Right ventricle myocardium inferior (tissue), 1 donor: Measurements from ENCODE around the gene ZNF343. TPM values are rescaled to one million over a fixed set of nuclear protein-coding genes. Genes with fewer than 3 reads are reported as not detected.
A peak's percentile ranks its signal among the peaks of the same experiment; 100 is the strongest.

Experiments used
- ATAC-seq: fragments of 200-7000 bp; cut with Tn5 transposase; one replicate; pipeline ENCODE4 v1.9.1; 2020; ENCODE audit warnings: mild to moderate bottlenecking, moderate library complexity
- DNase-seq: peaks from one replicate; pipeline ENCODE4 v3.0.0; 2021; ENCODE audit errors: missing footprints
- intact Hi-C: fragments of 100-400 bp; cut with DNase I; formaldehyde crosslinking; loops from one replicate; pipeline ENCODE4 v1.11.0; 2022
- total RNA-seq: library from RNA; stranded (reverse); fragmentation: NEBNext Ultra II Directional; extraction: Animal tissue kit (Norgen Biotek cat#: 25700); gene quantifications from one replicate; pipeline ENCODE4 v1.2.1, GENCODE V29; 2021
- donor health status: DM: no; HTN: yes; CAD: no; lungs with severe emphysema.

ZNF343 gene
- total RNA-seq, 1 donor from 2014 or later = 5.8 TPM

DNA sequence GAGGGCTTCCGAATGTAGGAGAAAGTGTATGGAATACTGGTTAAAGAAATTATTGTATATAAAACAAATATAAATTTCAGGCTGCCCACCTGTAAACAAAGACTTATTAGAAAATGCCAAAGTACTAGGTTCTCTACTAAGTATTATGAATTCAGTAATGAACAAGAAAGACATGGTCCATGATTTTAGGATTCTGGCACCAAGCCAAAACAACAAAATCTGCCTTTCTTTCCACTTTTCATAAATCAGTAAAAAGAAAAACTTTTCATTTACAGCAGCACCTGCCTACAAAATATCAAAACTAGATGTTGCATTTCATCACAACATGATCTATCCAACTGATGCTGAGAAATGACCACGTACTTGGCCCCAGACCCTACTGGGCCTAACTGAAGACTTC is 23.6 kb downstream of the ZNF343 start:
- DNase-seq = no peak
- intact Hi-C loops = no loop called here
- ATAC-seq = no peak

DNA sequence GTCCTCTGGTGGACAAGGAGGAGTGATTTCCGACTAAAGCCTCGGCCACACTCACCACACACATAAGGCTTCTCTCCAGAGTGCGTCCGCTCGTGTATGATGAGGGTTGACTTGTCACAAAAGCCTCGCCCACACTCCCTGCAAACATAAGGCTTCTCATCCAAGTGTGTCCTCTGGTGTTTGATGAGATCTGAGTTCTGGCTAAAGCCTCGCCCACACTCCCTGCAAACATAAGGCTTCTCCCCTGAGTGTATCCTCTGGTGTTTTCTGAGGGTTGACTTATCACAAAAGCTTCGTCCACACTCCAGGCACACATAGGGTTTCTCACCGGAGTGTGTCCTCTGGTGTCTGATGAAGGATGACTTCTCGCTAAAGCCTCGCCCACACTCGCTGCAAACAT is 25.2 kb downstream of the ZNF343 start:
- DNase-seq (no peak), ATAC-seq (no peak)
- intact Hi-C loops = no loop called here

DNA sequence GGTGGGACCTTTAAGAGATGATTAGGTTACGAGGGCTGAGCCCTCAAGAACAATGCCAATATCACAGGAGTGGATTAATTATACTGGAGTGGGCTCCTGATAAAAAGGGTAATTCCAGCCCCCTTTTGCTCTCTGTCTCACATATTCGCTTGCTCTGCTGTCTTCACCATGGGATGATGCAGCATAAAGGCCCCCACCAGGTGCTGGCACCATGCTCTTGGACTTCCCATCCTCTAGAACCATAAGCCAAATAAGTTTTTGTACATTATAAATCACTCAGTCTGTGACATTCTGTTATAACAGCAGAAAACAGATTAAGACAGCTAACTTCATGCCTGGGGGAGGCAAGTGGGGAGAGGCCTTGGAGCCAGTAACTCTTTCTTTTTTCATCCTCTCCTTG is 28.3 kb downstream of the ZNF343 start:
- DNase-seq = no peak
- intact Hi-C loops = no loop called here
- ATAC-seq = no peak

DNA sequence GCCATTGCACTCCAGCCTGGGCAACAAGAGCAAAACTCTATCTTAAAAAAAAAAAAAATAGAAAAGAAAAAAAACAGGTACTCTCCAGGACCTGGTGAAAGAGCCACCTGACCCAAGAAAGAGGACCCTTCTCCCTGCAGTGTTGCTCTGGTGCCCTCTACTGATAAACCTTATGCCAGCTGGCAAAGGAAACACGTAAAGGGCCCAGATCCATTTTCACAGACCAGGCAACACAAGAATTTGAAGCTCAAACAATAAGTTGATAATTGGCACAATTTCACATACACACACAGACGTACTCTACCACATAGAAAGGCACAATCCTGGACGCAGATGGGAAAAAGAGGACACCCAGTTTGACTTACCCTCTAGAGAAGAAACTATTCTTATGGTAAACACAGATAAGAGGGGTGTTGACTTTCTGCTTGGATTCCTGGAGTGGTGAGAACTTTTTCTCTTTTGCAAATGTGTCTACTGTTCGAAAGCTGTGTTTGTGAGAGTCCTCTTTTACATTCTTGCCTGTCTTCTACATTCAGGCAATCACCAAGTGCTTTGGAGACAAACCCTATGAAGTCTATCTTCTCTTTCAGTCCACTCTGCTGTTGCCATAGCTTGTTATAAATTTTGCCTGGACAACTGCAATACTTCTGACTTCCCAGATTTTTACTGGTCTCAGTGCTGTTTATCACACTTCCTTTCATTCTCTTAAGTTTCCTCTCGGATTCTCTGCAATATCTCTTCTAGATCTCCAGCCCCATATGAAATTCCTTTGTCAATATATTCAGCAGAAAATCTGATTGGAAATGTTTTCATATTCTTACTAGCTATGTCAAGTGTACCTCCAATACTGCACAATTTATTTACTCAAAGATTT is 31.7 kb downstream of the ZNF343 start:
- ATAC-seq (no peak), DNase-seq (no peak)
- intact Hi-C loops = loop anchor here (10.0 kb wide), 1 partner anchor 372 kb away; the partner anchor contains the start of gene STK35

DNA sequence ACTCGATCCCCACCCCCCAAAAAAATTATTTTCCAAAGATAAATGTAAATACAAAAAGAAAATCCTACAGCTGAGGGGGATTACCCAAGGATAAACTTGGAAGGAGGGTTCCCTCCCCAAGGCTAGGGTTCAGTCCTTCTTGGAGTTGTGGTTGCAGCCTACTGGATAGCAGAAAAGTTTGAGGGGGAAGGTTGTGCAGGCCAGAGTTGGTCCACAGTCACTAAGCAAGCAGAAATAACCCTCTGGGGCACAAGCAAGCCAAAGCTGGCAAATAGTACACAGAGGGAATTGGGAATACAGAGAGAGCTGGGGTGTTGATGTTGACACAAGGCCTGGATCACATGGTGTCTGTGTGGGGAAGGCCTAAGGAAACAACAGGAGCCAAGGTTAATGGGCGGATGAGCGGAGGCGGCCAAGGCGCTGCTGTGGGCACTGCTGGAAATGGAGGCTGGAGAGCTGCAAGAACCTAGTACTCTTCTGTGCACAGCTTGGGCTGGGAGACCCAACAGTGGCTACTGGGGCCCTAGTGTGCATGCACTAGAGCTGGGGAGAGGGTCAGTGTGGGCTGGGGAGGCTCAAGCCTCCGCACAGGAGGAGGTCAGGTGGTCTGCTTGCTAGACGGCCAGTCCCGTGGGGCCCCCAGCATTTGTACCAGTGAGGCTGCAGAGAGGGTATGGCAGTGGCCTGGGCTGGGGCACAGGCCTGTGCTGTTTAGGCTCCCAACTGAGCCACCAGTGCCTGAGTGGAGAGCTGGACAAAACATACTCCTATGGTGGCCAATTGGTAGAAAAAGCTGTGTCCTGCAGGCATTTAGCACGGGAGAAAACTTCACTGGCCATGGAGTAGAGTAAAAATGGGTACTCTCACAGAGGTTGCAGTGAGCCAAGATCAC is 32.6 kb downstream of the ZNF343 start:
- DNase-seq (no peak), ATAC-seq (peak; percentile 42)
- intact Hi-C loops = loop anchor here (10.0 kb wide), 1 partner anchor 371 kb away; the partner anchor contains the start of gene STK35

DNA sequence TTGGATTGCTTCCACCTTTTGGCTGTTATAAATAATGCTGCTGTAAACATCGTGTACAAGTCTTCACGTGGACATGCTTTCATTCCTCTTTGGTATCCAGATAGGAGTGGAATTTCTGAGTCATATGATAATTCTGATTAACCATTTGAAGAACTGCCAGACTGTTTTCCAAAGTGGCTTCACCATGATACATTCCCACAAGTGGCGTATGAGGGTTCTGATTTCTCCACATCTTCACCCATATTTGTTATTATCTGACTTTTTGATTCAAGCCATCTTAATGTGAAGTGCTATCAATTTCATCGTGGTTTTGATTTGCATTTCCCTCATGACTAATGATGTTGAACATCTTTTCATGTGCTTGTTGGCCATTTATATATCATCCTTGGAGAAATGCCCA is 35.2 kb downstream of the ZNF343 start:
- intact Hi-C loops = loop anchor here (10.0 kb wide), 1 partner anchor 369 kb away; the partner anchor contains the start of gene STK35

DNA sequence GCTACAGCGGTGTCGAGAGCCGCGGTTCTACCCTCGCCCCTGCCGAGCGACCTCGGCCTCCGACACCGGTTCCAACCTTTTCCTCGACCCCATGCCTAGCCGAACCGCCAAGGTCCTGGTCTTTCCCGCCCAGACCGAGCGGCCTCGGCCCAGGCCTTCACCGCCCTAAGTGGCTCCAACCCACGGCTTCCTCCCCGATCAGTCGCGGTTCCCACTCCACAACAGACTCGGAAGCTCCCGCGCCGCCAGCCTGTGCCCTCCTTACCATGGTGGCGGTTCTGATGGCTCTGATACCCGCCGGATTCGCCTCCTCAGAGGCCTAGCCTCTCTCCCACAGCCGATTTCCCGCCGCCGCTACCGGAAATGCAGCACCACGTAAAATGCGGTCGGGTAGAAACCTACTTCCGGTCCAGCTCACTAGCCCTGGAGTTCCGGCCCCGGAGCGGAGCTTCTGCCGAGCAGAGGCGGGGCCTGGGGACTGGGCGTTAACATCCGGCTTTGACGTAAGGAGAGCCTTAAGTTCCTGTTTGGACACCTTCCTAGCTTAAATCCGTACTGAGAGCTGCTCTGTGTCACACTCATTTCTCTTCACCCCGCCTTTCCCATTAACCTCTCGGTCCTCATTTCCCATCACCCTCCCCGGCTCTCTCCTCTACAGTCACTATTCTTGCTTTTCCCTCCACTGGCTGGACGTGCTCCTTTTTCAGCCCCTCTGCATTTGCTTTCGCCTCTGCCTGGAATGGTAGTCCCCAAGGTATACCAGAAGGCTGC is 38.1 kb downstream of the ZNF343 start, which contains the start of gene SNRPB:
Gene SNRPB (minus strand): TSS at position 367 of the 771 bp plus-strand sequence. CDS start 99 bp downstream, at position 268.
- DNase-seq = peak; percentile 97
- intact Hi-C loops = loop anchor here (1.0 to 10.0 kb wide), 4 partner anchors 38 to 366 kb away; partner anchors contain the start of genes NOP56, STK35 and ZNF343
- peak; percentile 100 for ATAC-seq

More for the DNA sequence above, 35.2 kb downstream of the ZNF343 start:
- DNase-seq (no peak), ATAC-seq (no peak)

DNA sequence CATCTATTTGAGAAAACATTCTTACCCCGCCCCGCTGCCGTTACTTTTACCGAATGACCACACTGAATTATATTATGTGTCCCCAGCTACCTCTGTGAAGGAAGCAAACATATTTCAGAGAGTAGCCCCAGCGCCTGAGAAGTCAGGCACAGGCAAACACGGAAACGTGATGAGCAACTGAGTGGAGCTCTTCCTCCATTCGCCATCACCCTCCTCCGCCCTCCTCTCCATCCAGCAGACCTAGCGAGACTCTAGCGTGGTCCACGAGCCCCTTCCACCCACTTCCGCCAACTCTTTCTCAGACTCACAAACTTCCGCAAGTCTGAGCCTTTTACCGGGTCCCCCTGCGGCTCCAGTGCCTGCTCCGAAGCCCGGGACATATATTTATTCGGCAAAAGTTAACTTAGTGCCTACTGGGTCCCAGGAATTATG is 38.7 kb downstream of the ZNF343 start:
- DNase-seq (no peak), ATAC-seq (peak; percentile 30)
- intact Hi-C loops = loop anchor here (2.0 to 10.0 kb wide), 3 partner anchors 39 to 365 kb away; partner anchors contain the start of genes STK35 and ZNF343

DNA sequence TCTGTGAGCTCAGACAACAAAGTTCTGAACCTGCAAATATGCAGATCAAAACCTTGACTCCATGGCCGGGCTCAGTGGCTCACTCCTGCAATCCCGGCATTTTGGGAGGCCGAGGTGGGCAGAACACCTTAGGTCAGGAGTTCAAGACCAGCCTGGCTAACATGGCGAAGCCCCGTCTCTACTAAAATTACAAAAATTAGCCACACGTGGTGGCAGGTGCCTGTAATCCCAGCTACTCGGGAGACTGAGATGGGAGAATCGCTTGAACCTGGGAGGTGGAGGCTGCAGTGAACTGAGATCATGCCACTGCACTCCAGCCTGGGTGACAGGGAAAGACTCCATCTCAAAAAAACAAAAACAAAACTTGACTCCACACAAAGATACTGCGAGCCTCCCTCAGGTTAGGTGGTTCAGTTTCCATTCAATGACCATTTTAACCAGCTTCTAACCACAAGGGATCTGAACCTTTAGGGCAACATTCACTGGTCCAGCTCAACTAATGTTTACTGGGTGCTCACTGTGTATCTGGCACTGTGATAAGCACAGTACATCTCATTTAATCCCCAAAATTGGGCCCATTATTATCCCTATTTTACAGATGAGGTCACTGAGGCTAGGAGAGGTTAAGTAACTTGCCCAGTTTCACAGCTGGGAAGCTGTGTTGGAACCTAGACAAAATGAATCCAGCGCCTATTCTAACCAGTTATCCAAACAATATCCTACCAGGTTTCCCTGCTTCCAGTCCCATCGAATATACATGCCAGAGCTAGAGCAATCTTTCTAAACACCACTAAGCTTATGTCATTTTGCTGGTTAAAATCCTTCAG is 39.9 kb downstream of the ZNF343 start:
- intact Hi-C loops = no loop called here
- no peak for ATAC-seq
- no peak for DNase-seq

DNA sequence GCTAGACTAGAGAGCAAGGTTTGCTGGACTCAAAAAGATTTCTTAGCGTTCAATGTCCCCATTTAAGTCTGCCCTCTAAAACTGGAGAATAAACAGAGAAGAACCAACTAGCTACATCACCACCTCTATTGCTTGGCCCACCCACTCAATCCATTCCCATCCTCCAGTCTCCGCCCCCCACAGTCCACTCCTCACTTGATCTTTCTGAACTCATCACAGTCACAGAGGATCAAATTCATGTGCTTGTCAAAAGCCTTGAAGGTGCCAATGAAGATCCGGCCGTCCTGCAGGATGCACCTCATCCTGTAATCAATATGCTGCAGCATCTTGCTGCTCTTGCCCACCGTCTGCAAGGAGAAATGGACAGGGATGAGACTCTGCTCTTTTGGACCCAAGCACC is 41.3 kb downstream of the ZNF343 start:
- ATAC-seq (no peak), DNase-seq (no peak)
- intact Hi-C loops = no loop called here

DNA sequence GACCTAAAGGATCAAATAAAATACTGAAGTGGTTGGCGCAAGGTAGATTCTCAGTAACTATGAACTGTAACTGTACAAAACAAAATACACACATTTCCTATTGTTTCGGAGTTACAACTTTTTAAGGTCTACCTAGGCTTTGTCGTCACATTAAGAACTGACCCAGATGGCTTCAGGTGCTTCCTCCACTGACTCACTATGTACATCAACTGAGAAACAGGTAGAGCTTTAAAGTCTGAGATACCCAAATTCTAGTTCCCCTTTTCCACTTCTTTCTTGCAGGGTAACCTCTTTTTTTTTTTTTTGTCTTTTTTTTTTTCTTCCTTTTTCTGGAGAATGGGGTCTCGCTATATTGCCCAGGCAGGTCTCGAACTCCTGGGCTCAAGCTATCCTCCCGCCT is 43.6 kb downstream of the ZNF343 start:
- DNase-seq = no peak
- intact Hi-C loops = no loop called here
- no peak for ATAC-seq

DNA sequence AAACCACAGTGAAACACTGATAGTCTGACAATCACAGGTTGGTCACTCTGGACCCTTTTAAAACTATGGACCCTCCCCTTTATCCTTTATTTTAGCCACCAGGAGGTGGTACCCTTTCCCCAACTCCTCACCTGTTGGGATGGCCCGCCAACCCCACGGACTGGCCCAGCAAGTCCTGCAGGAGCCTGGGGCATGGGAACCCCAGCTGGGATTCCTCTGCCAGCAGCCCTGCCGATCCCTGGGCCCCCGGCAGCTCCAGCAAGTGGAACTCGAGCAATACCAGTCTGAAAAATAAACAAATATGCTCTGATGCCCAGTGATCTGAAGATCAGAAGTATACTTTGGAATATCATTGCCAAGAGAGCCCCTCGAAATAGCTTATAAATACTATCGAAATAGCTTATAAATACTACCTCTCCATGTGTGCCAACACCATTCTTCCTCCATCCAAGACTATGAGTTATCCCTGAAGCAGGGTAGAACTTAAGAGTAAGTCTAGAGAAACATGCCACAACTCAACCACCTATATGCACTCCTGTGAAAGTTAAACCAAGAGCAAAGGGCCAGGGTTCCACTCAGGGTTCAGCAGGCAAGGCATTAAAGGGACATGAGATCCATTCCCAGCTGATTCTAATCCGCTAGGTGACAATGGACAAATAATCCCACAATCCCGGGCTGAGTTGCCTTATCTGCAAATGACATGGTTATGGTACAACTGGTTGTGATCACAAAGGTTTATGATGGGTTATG is 44.9 kb downstream of the ZNF343 start:
- no peak for ATAC-seq
- intact Hi-C loops = no loop called here
- DNase-seq = no peak

DNA sequence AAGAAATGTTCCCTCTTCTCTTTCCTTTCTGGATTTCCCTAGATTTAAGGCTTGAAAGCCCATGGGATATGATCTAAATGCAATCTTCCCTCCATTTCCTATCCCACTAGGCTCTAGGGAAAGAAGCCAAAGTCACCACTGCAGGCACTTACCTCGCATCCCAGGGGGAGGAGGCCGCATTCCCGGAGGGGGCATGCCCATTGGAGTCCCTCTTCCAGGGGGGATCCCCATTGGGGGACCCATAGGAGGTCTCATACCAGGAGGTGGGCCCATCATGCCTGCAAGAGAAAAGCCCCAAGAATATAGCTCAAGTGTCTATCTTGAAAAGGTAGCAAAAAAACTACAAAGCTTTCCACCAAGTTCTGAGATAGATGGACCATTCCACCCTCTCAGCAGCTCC is 46.2 kb downstream of the ZNF343 start:
- no peak for DNase-seq
- ATAC-seq = no peak
- intact Hi-C loops = no loop called here

DNA sequence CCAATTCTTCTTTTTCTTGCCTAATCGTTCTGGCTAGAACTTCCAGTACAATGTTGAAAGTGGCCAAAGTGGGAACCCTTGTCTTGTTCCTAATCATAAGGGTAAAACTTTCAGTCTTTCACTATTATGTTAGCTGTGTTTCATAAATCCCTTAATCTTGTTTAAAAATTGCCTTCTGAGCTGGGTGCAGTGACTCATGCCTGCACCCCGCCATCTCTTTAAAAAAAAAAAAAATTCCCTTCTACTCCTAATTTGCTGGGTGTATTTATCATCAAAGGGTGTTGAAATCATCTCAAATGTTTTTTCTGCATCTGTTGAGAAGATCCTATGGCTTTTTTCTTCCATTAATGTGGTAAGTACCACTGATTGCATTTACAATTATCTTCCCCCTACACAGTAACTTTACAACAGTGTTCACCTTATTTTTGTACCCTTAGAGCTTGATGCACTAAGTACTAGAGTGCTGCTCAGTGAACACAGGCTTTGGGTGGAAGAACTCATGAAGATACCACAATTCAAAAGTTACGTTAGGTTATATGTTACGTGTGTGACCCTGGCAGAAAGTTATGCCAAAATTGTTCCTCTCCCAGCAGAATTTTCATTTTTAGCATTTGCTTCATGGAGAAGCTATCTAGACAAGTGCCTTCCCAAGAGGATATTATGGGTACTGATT is 47.8 kb downstream of the ZNF343 start:
- intact Hi-C loops = no loop called here
- DNase-seq (no peak), ATAC-seq (no peak)

DNA sequence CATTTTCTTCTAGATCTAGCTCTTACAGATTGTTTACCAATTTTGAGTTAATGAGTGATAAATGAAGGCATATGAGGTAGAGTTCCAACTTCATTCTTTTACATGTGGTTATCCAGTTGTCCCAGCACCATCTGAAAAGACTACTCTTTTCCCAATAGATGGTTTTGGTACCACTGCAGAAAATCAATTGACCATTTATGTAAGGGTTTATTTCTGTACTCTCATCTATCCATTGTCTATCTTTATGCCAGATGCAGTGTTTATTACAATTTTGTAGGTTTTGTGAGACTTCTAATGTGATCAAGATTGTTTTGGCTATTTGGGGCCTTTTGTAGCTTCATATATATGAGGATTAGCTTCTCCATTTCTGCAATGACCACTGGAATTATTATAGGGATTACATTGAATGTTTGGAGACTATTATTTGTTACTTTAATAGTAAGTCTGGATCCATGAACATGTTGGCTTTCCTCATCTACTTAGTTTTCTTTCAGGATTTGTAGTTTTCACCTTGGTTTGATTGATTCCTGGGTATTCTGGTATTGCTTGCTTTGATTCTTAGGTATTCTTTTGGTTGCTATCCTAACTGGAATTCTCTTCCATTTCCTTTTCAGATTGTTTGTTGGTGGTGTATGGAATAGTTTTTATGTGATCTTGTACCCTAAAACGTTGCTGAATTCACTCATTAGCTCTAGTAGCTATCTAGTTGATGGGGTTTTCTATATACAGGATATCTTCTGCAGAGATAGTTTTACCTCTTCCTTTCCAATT is 48.5 kb downstream of the ZNF343 start:
- DNase-seq (no peak), ATAC-seq (no peak)
- intact Hi-C loops = loop anchor here (10.0 kb wide), 1 partner anchor 695 kb away; no protein-coding TSS in a partner anchor
